Measurements from ENCODE around the gene TRNT1. TPM values are rescaled to one million over a fixed set of nuclear protein-coding genes. Genes with fewer than 3 reads are reported as not detected.

The TRNT1 gene
- total RNA-seq, 1 experiment from 2014 or later, result 35.6 TPM

DNA sequence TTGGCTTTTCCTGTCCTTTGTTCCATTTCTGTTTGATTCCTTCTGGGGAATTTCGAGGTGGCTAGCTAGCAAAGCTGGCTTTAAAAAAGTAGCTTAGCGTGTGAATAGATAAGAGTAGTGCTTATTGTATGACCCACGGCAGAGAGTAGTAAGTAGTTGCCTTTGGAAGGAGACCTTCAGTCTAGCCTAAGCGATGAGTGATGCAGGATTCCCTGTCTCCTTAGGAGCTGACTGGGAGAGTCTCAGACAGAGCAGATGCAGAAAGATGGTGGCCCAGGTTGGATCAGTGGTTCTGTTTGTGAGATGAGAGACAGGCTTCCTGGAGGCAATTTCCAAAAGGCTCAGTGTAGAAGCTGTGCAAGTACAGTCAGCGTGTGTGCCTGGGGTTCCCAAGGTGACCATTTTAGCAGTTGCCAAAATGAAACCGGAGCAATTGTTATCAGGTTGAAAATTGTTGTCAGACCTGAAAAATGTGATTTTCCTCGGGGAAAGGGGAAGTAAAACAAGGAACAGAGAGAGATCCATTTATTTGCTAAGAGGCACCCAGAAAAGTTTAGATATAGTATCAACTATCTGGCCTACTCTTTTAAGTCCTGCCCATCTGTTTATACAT lies 15.9 kb upstream of the TRNT1 start:
- Mint-ChIP-seq H3K36me3 (ENCODE audit: insufficient read depth, unreplicated experiment) (no peaks in the 10 kb centered on the region), H3K9me3 (ENCODE audit: low read depth, unreplicated experiment) (no peaks in the 10 kb centered on the region), H3K27me3 (ENCODE audit: unreplicated experiment) (no peaks in the 10 kb centered on the region), H3K4me1 (ENCODE audit: low read depth, unreplicated experiment) (peaks cover 10% of the 10 kb centered on the region), H3K27ac (ENCODE audit: unreplicated experiment) (no peak overlapping the region), H3K4me3 (ENCODE audit: low read depth, unreplicated experiment) (no peak overlapping the region)
- BruUV-seq (replicated peaks), result no TSS peak
- TF ChIP-seq, protein P1, sequence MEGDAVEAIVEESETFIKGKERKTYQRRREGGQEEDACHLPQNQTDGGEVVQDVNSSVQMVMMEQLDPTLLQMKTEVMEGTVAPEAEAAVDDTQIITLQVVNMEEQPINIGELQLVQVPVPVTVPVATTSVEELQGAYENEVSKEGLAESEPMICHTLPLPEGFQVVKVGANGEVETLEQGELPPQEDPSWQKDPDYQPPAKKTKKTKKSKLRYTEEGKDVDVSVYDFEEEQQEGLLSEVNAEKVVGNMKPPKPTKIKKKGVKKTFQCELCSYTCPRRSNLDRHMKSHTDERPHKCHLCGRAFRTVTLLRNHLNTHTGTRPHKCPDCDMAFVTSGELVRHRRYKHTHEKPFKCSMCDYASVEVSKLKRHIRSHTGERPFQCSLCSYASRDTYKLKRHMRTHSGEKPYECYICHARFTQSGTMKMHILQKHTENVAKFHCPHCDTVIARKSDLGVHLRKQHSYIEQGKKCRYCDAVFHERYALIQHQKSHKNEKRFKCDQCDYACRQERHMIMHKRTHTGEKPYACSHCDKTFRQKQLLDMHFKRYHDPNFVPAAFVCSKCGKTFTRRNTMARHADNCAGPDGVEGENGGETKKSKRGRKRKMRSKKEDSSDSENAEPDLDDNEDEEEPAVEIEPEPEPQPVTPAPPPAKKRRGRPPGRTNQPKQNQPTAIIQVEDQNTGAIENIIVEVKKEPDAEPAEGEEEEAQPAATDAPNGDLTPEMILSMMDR (IDR thresholded peaks at IDR 0.05; ENCODE audit: unreplicated experiment), result no peak
- intact Hi-C loops (cut with micrococcal nuclease; ENCODE audit: unreplicated experiment), result no loop called here
- DNase-seq, result no peak
- CTCF ChIA-PET, result no interaction called here

DNA sequence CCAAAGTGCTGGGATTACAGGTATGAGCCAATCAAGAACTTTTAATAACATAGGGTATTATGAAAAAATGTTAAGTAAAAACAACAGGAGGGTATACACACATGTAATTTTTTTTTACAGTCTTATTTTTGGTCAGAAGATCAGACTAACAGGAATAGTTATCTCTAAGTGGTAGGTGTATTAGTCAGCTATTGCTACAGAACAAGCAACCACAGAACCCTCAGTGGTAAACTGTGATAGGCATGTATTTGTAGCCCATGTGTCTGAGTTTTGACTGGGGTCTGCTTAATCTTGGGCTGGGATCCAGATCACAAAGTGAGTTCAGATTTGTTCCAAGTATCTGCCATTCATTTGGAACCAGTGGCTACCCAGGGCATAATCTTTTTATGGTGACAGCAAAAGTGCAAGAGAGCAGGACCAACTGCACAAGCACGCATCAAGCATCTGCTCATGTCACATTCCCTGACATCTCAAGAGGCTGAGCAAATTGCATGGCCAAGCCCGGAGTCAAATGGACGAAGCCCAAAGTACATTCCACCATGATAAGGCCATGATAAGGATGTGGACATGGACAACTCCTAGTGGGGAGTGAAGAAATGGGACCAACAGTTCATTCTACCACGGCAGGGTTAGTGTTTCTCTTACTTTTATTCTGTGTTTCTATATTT lies 13.6 kb upstream of the TRNT1 start:
- CTCF ChIA-PET, result no interaction called here
- H3K36me3 Mint-ChIP-seq (ENCODE audit: insufficient read depth, unreplicated experiment), result no peaks in the 10 kb centered on the region

DNA sequence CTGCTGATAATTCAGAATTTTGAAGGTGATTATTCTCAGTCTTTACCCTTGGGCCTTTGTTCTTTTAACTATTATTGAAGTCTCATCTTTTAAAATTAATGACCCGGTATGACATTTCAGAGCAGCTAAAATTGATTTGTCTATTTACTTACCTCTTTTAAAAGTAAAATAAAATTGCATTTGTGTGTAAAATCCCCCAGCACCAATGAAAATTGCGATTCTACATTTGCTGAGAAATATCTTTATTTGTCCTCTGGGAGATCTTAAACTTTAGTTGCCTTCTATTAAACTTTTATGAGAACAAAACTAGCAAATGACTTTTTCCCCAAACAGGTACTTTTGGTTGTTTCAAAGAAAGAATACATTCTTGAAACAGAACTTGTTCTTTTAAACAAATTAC lies 9.1 kb upstream of the TRNT1 start:
- intact Hi-C loops (cut with micrococcal nuclease; ENCODE audit: unreplicated experiment), result no loop called here
- H3K27me3 Mint-ChIP-seq (ENCODE audit: unreplicated experiment), result no peaks in the 10 kb centered on the region
- no peak for DNase-seq
- no peaks in the 10 kb centered on the region for H3K36me3 Mint-ChIP-seq (ENCODE audit: insufficient read depth, unreplicated experiment)
- H3K4me3 Mint-ChIP-seq (ENCODE audit: low read depth, unreplicated experiment), result no peak overlapping the region
- BruUV-seq (replicated peaks), result no TSS peak
- CTCF ChIA-PET, result no interaction called here
- TF ChIP-seq, protein P1 (IDR thresholded peaks at IDR 0.05; ENCODE audit: unreplicated experiment), result no peak
- no peaks in the 10 kb centered on the region for H3K9me3 Mint-ChIP-seq (ENCODE audit: low read depth, unreplicated experiment)
- no peaks in the 10 kb centered on the region for H3K4me1 Mint-ChIP-seq (ENCODE audit: low read depth, unreplicated experiment)
- no peak overlapping the region for H3K27ac Mint-ChIP-seq (ENCODE audit: unreplicated experiment)

More for the DNA sequence above, 13.6 kb upstream of the TRNT1 start:
- intact Hi-C loops (cut with micrococcal nuclease; ENCODE audit: unreplicated experiment), result no loop called here
- Mint-ChIP-seq H3K4me1 (ENCODE audit: low read depth, unreplicated experiment) (peaks cover 10% of the 10 kb centered on the region), H3K4me3 (ENCODE audit: low read depth, unreplicated experiment) (no peak overlapping the region), H3K9me3 (ENCODE audit: low read depth, unreplicated experiment) (no peaks in the 10 kb centered on the region), H3K27me3 (ENCODE audit: unreplicated experiment) (no peaks in the 10 kb centered on the region), H3K27ac (ENCODE audit: unreplicated experiment) (no peak overlapping the region)
- TF ChIP-seq, protein P1 (IDR thresholded peaks at IDR 0.05; ENCODE audit: unreplicated experiment), result no peak
- no TSS peak for BruUV-seq (replicated peaks)
- no peak for DNase-seq

DNA sequence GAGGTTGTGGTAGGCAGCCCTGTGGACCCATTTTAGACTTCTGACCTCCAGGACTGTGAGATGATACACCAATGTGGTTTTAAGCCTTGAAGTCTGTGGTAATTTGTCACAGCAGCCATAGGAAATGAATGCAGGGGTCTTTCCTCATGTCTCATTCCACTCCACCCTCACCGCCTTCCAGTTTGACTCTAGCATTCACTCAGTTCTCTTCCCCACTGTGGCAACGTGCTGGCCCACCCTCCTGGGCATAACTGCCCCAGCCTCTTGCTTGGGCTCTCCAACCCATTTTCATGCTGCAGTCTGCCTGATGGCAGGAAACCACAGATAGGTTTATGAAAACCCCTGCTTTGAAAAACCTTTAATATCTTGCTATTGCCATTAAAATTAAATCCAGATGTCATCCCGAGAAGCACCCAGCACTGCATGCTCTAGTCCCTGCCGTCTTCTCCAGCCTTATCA lies 7.3 kb upstream of the TRNT1 start:
- no peak for DNase-seq
- H3K4me3 Mint-ChIP-seq (ENCODE audit: low read depth, unreplicated experiment), result no peak overlapping the region
- H3K27me3 Mint-ChIP-seq (ENCODE audit: unreplicated experiment), result no peaks in the 10 kb centered on the region
- intact Hi-C loops (cut with micrococcal nuclease; ENCODE audit: unreplicated experiment), result no loop called here
- TF ChIP-seq, protein P1 (IDR thresholded peaks at IDR 0.05; ENCODE audit: unreplicated experiment), result no peak
- no peak overlapping the region for H3K27ac Mint-ChIP-seq (ENCODE audit: unreplicated experiment)
- CTCF ChIA-PET, result no interaction called here
- BruUV-seq (replicated peaks), result no TSS peak
- no peaks in the 10 kb centered on the region for H3K36me3 Mint-ChIP-seq (ENCODE audit: insufficient read depth, unreplicated experiment)
- H3K4me1 Mint-ChIP-seq (ENCODE audit: low read depth, unreplicated experiment), result no peaks in the 10 kb centered on the region
- H3K9me3 Mint-ChIP-seq (ENCODE audit: low read depth, unreplicated experiment), result no peaks in the 10 kb centered on the region

Data from Calu3 (cell line).